Measurements from ENCODE around the gene RIC3. TPM values are rescaled to one million over a fixed set of nuclear protein-coding genes. Genes with fewer than 3 reads are reported as not detected.

The RIC3 gene
- total and polyA plus RNA-seq, 2 of the 8 experiments (the other 6 are each of a cell fraction or from before 2014, with no cell fraction given) = 6.4 to 15.5 TPM

DNA sequence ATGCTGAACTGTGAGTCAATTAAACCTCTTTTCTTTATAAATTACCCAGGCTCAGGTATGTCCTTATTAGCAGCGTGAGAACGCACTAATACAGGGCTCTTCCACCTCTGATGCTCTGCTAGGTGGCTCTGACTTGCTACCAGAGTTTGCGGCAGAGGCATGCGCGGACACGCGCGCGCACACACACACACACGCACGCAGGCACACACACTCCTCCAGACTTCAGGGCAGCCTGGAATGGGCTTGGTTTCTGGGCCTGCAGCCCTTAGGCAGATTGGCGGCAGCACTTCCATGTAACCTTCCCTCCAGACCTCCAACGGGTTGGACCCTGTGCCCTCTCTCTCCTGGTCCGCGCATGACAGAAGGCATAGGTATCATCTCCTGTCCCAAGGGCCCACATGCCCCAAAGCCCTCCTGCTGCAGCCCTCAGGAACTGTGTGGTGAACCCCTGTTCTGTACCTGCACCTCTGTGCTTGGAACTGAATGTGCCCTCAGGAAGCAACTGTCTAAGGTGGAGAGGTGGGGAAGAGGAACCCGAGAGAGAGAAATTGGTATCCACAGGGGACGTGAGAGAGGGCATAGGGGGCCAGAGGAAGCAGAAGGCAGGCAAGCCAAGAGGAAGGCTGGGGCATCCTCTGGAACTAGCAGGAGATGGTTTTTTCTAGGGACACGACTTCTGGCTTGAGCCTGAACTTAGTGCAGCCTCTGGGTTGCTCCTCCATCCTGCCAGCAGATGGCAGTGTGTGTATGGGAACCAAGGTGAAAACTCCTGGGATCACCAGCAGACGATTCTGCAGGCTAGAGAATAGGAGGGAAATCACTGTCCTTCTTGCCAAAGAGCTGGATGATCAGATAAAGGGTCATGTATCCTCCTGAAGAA, 23.4 kb upstream of the RIC3 start (continued):
- no peak; the same call in 1 of the 2 replicates for TF ChIP-seq GABPA (IDR thresholded peaks at IDR 0.05; ENCODE audit: borderline replicate concordance, insufficient read depth, low read length)
- no peak for TF ChIP-seq SAP30 (IDR thresholded peaks at IDR 0.05; ENCODE audit: insufficient read depth, insufficient replicate concordance, low read length)
- TF ChIP-seq YY1 (IDR thresholded peaks at IDR 0.05; ENCODE audit: low read depth, low read length) = no peak
